Tibial artery (tissue), 4 donors: ENCODE measurements around the gene ETV6.
A peak's percentile ranks its signal among the peaks of the same experiment; 100 is the strongest.

Experiments used
- DNase-seq, 2 donors: peaks; one replicate each; pipeline ENCODE4 v3.0.0-alpha.2; 2019
- H3K27ac ChIP-seq, 2 donors: fragments of 200-600 bp; sonication (generic) in 1 of 2; 1 replicate in 1 of 2; 2 replicates in 1 of 2; pipeline ENCODE4 v1.5.1; 2018 to 2019; ENCODE audit warnings: mild to moderate bottlenecking in 1 of 2
- H3K27me3 ChIP-seq, 2 donors: fragments of 200-600 bp; sonication (generic) in 1 of 2; one replicate each; pipeline versions ENCODE4 v1.5.1 to v1.6.0; 2016 to 2019
- H3K36me3 ChIP-seq, 3 donors: fragments of 200-600 bp; sonication (generic) in 2 of 3; one replicate each; pipeline ENCODE4 v1.5.1; 2016 to 2019; ENCODE audit warnings: mild to moderate bottlenecking in 2 of 3
- H3K4me1 ChIP-seq, 4 donors: fragments of 200-600 bp; sonication (generic) in 2 of 4; 1 replicate in 3 of 4; 2 replicates in 1 of 4; pipeline ENCODE4 v1.5.1; 2016 to 2019
- H3K4me3 ChIP-seq, 2 donors: fragments of 200-600 bp; sonication (generic) in 1 of 2; 1 replicate in 1 of 2; 2 replicates in 1 of 2; pipeline ENCODE4 v1.5.1; 2018 to 2019; ENCODE audit warnings: mild to moderate bottlenecking in 2 of 2
- H3K9me3 ChIP-seq, 3 donors: fragments of 200-600 bp; sonication (generic) in 1 of 3; one replicate each; pipeline ENCODE4 v1.5.1; 2016 to 2019
- intact Hi-C: fragments of 100-400 bp; cut with DNase I; formaldehyde crosslinking; loops from one replicate; pipeline ENCODE4 v1.15.0; 2023; ENCODE audit warnings: low total_unique reads
- TF ChIP-seq, protein P1 (sequence below), 2 experiments: fragments of 200-600 bp in 1 of 2; fragments of 450-650 bp in 1 of 2; IDR thresholded peaks; one replicate each; pipeline ENCODE4 v1.5.1; 2017 to 2019; ENCODE audit warnings: antibody characterized with exemption in 2 of 2, mild to moderate bottlenecking in 1 of 2, moderate library complexity in 1 of 2

ETV6 gene

DNA sequence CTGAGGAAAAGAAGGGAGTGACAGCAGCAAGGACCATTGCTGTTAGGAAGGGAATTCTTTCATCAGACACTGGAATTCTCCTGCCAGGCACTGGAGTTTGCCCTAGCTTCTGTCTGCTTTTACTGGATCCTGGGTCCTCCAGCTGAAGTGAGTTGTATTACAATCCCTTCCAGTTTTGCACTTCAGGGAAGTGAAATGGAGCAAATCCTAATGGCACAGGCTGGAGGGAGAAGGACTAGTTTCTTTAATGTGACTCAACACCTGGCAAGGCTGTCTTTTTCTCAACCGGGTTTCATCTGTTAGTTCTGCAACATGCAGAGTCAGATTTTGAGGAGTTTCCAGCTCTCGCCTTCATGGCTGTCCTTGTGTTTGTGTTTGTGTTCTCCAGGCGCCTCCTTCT, 45.8 kb downstream of the ETV6 start:
- TF ChIP-seq, protein P1, sequence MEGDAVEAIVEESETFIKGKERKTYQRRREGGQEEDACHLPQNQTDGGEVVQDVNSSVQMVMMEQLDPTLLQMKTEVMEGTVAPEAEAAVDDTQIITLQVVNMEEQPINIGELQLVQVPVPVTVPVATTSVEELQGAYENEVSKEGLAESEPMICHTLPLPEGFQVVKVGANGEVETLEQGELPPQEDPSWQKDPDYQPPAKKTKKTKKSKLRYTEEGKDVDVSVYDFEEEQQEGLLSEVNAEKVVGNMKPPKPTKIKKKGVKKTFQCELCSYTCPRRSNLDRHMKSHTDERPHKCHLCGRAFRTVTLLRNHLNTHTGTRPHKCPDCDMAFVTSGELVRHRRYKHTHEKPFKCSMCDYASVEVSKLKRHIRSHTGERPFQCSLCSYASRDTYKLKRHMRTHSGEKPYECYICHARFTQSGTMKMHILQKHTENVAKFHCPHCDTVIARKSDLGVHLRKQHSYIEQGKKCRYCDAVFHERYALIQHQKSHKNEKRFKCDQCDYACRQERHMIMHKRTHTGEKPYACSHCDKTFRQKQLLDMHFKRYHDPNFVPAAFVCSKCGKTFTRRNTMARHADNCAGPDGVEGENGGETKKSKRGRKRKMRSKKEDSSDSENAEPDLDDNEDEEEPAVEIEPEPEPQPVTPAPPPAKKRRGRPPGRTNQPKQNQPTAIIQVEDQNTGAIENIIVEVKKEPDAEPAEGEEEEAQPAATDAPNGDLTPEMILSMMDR (IDR thresholded peaks at IDR 0.05): no peak

DNA sequence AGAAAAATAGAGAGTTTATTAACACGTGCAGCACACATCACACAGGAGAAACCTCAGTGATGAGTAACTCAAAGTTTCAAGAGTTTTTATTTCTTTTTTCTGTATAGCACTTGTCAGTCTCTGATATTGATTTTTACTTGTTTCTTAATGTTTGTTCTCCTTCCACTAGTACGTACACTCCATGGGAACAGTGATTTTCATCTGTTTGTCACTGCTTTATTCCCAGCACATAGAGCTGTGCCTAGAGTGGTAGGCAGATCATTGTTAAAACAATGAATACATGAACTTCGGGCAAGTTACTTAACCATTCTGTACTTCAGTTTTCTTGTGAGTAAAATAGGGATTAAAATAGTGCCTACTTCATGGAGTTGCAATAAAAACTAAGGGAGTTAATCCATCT, 46.6 kb downstream of the ETV6 start:
- peaks cover 0 to 91% (median 48%) of the 10 kb centered on the region in 4 donors for H3K4me1 ChIP-seq
- H3K4me3 ChIP-seq: no peak overlapping the region
- no peaks in the 10 kb centered on the region for H3K27me3 ChIP-seq
- no peak for DNase-seq
- H3K36me3 ChIP-seq: no peaks in the 10 kb centered on the region
- H3K27ac ChIP-seq: peak overlapping the region; percentile 73 to 76
- intact Hi-C loops: no loop called here
- TF ChIP-seq, protein P1 (IDR thresholded peaks at IDR 0.05): no peak
- H3K9me3 ChIP-seq: no peaks in the 10 kb centered on the region

More for the DNA sequence above, 45.8 kb downstream of the ETV6 start:
- Histone ChIP-seq H3K4me3 (no peak overlapping the region), H3K27me3 (no peaks in the 10 kb centered on the region), H3K27ac (peak overlapping the region; percentile 73 to 76), H3K4me1 (peaks cover 0 to 90% (median 45%) of the 10 kb centered on the region in 4 donors), H3K36me3 (no peaks in the 10 kb centered on the region), H3K9me3 (no peaks in the 10 kb centered on the region)
- peak in 1 of 2 donors; percentile 67 for DNase-seq
- intact Hi-C loops: no loop called here

DNA sequence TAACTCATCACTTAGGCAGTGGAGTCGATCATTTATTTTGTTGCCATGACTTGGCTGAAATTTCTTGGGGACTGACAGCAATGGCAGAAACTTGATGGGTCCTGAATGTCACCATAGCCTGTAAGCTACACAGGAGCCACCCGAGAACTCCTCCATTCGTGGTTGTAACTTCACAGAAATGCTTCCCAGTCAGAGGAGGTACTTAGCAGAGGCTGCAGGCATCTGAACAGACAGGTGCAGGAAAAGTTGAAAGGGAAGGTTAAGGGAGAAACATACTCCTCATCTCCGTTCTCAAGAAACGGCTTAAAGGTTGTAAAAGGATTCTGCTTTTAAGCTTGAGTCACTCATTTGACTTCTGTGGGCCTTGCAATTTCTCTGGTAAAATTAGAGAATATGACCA, 47.7 kb downstream of the ETV6 start:
- TF ChIP-seq, protein P1 (IDR thresholded peaks at IDR 0.05): no peak
- Histone ChIP-seq H3K27ac (peak overlapping the region; percentile 73 to 76), H3K4me1 (peaks cover 0 to 99% (median 58%) of the 10 kb centered on the region in 4 donors), H3K4me3 (no peak overlapping the region), H3K27me3 (no peaks in the 10 kb centered on the region), H3K36me3 (no peaks in the 10 kb centered on the region), H3K9me3 (no peaks in the 10 kb centered on the region)
- intact Hi-C loops: no loop called here
- no peak for DNase-seq

DNA sequence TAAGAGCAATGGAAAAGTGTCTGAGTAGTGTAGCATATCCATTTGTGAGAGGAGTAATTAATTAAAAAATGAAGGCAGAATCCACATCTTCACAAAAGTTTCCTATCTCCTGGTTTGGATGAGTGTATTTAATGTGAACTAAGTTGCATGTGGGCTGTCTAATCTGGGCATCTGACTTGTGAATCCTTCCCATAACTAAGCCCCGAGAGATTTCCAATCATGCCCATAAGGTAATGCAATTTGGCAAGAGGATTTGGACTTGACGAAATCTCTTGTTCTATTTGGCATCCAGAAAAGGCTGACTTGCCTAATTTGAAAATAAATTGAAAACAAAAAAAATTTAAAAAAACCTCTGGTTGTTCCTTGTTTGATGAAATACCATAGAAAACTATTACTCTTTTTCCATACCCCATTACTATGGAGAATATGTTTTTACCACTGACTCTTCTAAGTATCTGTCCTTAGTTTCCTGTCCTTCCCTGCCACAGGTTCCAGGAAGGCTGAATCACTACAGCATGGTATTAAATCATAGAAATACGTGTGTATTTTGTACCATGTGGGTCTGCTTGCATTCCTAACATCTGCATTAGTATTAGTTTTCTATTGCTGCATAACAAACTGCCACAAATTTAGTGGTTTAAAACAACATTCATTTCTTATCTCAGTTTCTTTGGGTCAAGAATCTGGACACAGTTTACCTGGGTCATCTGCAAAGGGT, 48.4 kb downstream of the ETV6 start:
- Histone ChIP-seq H3K27ac (peak overlapping the region; percentile 73 to 76), H3K27me3 (no peaks in the 10 kb centered on the region), H3K4me1 (peaks cover 0 to 100% (median 59%) of the 10 kb centered on the region in 4 donors), H3K4me3 (no peak overlapping the region), H3K9me3 (no peaks in the 10 kb centered on the region), H3K36me3 (no peaks in the 10 kb centered on the region)
- TF ChIP-seq, protein P1 (IDR thresholded peaks at IDR 0.05): no peak
- intact Hi-C loops: no loop called here
- peak in 1 of 2 donors; percentile 44 for DNase-seq

DNA sequence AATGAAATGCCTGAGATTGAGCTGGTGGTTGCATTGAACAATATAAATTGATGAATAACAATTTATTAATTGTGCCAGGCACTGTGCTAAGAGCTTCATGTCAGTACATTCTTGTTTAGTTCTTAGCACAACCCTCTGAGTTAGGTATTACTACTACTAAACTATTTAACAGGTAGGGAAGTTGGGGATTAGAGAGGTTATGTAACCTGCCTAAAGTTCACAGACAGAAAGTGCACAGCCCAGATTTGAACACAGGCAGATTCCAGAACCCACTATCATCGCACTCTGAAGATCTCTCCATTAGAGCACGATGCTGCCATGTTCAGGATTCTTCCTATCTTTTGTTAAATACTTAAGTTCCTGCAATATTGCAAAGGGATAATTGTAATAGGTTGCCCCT, 49.3 kb downstream of the ETV6 start:
- no peaks in the 10 kb centered on the region for H3K36me3 ChIP-seq
- TF ChIP-seq, protein P1 (IDR thresholded peaks at IDR 0.05): no peak
- H3K4me1 ChIP-seq: peaks cover 0 to 97% (median 54%) of the 10 kb centered on the region in 4 donors
- DNase-seq: no peak
- H3K4me3 ChIP-seq: no peak overlapping the region
- intact Hi-C loops: no loop called here
- peak overlapping the region; percentile 73 to 76 for H3K27ac ChIP-seq
- no peaks in the 10 kb centered on the region for H3K27me3 ChIP-seq
- H3K9me3 ChIP-seq: no peaks in the 10 kb centered on the region
